GM19455 (cell line): ENCODE measurements around the gene RENBP.

ENCODE experiments used
- ATAC-seq: cut with Tn5 transposase; IDR thresholded peaks from one replicate; pipeline ENCODE4 v1.9.1; 2021; ENCODE audit not compliant: unreplicated experiment

The RENBP gene

DNA sequence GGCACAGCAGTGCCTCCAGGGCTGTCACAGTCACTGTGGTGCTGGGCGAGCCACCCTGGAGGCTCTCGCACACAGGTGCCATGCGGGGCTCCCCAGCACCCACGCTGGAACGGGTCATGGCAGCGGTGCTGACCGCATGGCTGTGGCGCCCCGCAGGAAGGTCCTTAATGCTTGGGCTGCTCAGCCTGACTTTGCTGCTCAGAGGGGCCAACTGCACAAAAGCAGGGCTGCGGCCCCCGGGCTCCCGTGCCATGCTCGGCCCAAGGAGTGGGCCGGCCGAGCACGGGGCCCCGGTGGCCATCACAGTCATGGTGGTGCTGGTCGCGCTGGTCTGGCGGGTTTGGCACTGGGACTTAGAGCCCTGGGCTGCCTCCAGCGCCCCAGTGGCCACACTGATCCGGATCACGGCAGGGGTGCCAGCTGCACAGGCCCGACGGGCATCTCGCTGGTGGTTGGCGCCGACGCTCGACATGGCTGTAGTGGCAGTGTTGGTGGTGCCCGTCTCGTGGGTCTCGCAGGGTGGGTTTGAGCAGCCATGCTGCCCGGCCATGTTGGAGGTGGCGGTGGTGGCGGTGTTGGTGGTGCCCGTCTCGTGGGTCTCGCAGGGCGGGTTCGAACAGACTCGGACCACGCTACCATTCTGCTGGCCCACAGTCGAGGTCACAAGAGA is 10.2 kb upstream of the RENBP start:
- no peak for ATAC-seq

DNA sequence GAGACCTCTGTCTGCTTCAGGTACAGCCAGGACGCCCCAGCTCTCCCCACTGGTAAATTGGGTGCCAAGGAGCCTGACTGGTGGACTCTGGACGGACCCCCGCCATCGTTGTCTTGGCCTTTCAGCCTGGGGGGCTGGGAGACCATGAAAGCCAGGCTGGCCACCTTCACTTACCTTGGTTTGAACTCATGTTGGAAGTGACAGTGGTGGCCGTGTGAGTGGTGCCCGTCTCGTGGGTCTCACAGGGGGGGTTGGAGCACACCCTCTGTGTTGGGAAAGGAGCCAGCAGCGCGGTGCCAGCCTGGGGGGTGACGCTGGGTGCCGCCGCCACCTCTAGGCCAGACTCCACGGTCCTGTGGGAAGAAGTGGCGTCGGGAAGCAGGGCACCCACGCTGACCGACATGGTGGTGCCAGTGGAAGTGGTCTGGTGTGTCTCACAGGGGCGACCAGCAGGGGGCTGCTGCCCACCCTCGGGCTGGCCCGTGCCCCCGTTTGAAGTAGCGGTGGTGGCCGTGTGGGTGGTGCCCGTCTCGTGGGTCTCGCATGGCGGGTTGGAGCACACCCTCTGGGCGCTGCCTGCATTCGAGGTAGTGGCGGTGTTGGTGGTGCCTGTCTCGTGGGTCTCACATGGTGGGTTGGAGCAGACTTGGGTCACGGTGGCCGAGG is 9.6 kb upstream of the RENBP start:
- ATAC-seq = no peak

DNA sequence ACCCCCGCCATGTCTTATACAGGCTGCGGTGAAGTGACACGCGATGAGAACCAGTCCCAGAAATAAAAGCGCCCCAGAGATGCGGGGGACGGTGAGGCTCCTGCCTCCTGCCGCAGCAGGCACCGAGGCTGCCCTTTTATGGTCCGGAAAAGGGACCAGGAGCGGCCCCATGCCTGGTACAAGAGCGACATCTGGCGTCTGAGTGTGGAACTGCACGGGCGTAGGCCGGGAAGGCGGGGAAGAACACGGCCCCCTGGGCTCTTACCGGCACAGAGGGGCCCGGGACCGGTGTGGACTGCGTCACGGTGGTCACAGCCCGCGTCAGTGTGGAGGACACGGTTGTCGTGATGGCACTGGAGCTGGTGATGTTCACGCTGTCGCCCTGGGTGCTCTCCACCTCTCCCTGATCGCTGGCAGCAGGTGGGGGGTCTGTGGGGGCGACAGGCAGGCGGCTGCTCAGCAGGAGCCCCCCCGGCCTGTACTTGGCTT is 8.9 kb upstream of the RENBP start:
- no peak for ATAC-seq

DNA sequence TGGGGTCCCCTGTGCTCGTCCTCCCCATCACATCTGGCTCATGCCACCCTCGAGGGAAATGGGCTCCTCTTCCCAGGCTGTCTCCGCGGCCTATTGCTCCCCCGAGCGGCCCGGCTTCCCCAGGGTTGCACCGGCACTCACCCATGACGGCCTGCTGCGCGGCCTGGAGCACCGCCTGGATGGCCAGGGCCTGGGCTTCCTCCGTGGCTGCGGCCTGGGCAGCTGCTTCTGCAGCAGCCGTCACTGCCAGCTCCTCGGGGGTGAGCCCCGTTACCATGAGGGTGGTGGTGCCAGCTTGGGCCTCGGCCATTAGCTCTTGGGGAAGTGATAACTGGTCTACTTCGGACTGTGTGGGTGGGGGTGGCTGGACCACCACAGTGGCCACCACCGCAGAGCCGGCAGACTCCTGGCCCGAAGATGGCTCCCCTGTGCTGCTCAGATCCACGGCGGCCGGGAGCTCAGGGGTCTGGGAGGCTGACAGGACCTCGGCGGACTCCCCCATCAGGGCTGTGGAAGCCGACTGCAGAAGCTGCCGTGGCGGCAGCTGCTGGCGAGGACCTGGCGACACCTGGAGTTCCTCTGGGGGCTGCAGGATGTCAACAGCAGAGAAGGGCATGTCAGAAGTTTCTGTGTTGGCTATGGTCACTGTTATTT is 8.1 kb upstream of the RENBP start:
- ATAC-seq = no peak

DNA sequence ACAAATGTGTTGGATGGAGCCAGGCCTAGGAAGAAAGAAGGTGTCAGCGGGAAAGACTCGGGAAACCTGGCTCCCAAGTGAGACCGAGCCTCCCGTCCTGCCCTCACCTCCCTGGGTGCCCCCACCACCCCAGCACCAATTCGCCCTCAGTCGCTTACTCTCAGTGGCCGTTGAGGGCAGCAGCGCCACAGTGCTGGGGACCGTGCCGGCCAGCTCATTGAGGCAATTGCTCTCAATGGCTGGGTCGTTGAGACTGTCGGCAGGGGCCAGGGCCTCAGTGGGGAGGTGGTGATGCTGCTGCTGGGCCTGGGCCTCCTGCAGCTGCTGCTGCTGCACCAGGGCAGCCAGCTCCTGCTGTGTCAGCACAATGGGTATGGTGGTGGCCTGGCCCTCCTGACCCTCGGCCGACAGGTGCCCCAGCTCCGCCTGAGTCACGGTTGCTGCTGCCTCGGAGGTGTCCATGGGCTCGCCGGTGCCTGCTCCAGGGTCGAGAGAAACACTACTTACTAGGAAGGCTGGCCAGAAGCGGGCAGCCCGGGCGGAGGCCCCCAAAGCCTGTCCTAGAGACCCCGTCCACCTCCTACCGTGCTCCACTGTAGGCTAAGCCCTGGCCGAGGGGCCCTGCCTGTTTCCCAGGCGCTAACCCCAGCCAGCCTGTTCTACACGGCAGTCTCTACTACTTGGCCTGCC is 7.4 kb upstream of the RENBP start:
- ATAC-seq = no peak

DNA sequence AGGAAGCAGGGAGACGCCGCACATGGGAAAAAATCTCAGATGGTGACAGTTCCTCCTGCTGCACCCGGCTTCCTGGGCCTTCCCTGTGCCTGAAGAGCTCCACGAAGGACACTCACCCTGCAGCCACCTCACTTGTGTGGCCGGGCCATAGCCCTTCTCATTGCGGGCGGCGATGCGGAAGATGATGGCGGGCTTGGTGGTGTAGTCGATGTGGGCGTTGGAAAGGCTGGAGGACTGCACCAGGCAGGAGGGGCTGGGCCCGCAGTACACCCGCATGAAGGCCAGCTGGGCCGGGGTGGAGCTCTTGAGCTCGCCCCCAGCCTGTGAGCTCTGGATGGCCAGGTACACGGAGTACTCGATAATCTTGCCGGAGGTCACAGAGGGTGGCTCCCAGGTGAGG is 5.7 kb upstream of the RENBP start:
- ATAC-seq = no peak

DNA sequence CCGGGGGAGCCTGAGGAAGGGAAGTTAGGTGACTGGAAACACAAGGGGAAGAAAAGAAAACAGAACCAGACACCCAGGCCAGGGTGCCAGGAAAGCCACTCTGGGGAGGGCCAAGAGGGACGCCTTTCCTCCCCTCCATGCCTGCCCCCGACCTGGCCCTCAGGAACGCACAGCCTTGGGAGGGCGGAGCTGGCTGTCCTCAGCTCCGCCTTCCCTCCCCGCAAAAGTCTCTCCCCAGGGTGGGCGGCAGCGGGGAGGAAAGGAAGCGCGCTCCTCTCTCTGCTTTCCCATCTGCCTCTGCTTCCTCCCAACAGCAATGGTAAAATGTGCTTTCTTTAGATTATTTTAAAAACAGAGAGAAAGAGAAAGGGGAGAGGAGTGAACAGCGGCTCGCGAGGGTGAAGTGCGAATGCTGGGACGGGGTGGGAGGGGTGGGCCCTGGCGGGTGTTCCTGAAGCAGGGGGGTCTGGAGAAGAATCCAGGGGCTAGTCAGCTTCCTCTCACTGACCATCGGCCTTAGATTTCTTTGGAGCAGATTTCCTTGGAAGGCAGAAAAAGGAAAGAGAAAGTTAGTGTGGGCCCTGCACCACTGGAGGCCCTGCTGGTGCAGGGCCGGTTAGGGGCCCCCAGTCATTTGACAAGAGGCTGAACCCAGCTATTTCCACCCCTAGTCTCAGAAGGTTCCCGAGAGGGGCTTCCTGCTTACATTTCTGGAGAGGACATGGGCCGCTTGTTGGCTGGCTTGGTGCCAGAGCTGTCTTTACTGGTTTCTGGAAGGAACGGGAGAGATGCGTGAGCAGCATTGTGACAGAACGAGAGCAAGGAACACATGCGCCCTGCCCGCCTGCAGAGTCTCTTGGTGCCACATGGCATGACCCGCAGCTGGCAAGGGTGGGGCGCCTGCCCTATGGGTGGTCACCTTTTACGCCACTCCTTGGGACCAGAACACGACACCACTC is 4.7 kb upstream of the RENBP start:
- ATAC-seq = no peak

DNA sequence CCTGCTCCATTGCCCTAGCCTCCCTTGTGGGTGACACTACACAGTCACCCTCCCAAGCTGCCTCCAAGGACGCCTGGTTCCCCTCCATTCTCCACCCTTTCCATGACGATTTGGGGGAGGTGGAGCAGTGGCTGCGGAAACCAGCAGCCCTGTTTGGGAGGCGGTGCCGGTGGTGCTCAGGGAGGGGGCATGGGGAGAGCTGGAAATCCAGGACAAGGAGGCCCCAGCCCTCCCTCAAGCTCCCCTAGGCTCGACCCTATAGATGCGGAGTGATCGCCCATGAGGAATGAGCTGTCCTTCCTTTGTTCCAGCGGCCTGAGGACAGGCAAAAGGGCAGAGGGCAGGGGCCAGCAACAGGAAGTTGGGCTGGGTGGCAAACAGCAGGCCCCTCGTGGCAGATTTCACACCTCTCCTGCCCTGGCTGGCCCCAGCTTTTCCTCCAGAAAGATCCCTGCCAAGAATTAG is 3.6 kb upstream of the RENBP start:
- ATAC-seq = no peak

DNA sequence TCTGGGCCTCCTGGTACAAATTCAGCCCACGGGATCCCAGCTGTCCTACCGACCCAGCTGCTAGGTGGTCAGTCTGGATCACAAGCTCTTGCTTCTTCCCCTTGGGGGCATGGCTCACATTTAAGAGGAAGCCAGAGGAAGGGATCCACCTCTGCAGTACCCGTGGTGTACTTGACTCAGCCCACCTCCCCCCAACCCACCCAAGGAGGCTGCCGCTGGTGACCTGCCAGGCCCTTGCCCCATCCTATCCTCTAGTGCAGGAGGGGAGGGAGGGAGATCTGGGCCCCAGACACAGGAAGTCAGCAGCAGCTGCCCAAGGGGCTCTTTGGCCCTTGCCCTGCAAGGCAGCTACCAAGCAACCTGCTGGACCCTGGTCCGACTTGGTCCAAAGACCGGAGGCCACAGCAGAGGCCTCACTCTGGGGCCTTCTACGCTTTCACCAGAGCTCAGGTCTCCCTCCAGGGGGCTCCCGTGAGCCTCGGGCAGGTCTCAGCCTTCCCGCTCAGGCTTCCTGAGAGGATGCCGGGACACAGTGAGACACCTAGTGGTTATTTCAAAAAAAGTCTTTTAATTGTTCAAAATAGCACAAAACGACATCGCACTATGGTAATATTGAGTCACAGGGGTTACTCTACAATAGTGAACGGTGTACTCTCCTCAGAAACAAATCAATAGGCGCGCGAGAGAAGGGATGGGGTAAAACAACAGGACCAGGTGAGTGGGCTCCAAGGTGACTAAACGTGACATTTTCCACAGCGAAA is 2.7 kb upstream of the RENBP start:
- no peak for ATAC-seq

DNA sequence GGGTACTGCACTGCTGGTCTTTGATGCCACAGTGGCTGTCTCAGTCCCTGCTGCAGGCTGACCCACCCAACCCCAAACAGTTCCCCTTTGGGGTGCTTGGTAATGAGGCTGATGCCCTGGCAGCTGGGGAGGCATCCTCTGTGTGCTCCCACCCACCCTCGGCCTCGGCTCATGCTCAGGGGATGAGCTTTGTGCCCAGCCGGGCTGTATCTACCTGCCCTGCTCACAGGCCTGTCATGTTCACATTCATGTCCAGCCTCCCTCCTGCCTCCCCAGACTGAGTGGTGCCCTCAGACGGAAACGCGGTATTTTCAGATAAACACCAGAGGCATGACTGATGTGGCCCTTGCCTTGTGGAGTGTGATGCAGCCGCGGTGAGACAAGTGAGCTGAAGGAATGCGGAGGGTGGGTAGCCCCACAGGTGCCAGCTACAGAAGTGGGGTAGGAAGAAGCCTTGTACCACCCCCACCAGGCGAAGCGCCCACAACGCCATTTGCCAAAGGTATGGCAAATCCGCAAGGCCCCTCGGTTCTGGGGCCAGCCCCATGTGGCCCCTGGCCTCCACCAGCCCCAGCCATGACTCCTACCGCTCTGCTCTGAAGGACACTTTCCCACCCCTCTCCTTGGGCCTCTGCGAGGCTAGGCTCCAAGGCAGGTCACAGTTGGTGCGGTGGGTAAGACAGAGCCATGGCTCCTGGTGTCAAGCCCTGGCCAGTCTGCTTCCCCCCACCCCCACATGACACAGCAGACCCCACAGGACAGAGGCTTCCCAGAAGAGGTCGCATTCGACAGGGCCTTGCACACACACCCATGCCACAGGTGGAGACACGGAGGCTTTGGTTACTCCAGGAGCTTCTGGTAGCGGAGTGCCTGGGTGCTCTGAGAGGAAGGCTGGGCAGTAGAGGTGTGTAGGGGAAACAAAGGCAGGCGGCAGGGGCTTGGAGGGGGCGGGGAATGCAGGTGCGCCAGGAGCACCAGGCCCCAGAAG is 1.8 kb upstream of the RENBP start:
- ATAC-seq = no peak

DNA sequence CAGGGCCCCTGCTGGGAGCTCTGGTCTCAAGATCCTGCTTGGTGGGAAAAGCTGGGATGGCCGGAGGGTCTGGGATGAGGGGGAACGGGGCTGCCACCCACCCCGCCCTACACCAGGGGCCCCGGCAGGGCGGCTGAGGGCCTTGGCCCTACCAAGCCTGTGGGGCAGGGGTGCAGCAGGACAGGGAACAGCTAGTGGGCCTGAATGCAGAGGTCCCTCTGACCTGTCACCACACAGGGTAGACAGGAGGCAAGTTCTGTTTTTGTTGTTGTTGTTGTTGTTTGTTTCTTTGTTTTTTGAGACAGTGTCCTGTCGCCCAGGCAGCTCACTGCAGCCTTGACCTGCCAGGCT is 332 bp upstream of the RENBP start:
- ATAC-seq = no peak

DNA sequence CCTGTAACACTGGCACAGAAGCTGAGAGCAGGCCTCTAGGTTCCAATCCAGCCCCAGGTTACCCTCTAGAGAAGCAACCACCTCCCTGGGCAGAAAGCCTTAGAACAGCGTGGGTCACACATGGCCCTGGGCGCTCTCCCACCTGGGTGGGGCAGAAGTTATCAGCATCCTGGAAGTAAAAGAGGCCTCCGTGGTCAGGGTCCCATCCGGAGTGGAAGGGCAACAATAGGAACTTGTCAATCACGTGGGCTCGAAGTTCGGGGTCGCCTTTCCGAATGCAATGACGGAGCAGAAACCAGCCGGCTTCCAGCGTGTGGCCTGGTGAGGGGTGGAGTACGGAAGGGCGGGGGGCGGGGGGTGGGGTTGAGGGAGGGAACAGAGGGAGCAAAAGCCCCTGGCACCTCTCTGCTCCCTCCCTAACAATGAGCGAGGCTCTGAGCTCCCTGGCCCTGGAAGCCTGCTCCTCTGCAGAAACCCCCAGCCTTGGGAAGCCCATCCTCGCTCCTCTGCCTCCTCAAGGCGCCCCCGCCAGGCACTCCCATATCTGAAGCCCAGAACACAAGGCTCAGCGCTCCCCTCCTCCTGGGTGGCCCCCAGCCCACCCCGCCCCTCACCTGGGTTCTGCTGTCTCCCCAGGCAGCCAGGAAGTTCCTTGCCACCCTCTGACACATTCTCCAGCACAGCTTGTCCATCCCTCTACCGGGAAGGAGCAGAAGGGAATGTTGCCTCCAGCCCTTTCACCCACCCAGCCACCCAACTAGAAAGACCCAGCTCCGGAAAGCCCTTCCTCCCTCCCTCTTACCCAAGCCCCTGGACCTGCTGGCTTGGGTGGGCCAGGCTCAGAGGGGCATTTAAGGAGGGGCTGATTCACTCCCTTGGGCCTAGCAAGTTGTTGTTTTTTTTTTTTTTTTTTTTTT is 2.8 kb downstream of the RENBP start:
- no peak for ATAC-seq

DNA sequence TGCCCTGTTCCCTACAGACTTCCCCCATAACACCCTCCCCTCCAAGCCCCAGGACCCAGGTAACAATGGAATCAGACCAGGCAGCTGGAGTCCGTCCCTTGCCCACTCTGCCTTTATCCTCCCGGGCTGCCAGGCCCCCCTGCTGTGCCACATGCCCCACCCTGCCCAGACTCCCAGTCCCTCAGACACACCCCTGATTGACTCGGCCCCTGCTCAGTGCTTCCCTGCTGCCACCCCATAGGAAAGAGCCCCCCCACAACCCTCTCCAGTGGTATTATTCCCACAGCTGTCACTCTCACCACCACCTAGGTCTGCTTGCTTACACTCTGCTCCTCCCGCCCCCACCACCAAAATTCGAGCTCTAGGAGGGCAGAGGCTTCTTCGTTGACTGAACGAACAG is 4.9 kb downstream of the RENBP start:
- ATAC-seq = no peak

DNA sequence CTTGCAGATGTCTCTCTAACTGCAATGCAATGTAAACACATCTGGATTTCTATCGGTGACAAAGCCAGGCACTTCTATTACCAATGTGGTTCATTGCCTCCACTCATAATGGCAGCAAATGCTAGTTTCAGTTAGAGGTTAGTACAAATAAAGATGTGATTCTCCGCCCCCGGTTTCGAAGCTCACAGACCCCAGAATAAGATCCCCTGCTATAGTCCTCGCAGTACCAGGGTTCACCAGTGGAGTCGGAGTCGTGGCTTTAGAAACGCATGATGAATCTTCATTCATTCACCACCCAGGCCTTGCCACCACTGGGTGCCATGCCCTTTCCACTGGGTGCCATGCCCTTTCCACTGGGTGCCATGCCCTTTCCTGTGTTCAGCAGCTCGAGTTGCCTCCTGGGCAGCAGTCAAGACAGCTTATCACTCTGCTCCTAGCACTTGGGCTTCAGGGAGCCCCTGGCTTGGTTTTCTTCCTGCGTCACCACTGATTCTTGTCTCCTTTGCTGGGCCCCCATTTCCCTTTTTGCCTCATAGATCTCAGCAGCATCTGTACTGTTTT is 6.1 kb downstream of the RENBP start:
- no peak for ATAC-seq

DNA sequence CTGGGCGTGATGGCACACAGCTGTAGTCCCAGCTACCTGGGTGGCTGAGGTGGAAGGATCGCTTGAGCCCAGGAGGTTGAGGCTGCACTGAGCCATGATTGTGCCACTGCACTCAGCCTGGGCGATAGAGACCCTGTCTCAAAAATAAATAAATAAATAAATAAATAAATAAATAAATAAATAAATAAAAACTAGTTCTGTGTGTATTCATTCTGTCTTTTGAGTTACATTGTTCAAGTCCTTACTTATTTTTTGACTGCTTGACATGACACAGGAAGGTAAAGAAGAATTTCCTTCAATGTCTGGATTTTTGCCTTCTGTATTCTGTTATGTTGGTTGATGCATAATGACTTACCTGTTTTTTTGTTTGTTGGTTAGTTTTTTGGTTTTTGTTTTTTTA is 7.4 kb downstream of the RENBP start:
- no peak for ATAC-seq

DNA sequence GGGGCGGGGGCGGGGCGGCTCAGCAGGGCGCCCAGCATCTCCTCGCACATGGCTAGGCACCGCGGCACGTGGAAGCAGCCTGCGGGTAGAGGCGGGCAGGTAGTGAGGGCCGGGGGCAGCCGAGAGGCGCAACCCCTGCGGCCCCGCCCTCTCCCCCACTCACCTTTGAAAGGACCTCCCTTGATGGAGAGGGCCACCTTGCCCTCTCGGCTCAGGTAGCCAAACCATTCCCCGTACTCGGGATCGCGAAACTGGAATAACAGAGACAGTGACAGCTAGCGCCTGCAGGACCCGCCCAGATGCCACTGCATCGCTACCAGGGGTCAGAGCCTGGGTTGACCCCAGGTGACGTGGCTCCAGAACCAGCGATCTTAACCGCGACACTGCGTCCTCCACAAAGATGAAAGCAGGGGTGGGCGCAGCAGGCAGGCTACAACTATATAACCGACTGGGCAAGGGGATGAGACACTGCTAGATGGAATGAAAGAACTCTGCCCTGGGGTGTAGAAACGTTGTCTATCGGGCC is 9.1 kb downstream of the RENBP start:
- peak; percentile 37 for ATAC-seq

DNA sequence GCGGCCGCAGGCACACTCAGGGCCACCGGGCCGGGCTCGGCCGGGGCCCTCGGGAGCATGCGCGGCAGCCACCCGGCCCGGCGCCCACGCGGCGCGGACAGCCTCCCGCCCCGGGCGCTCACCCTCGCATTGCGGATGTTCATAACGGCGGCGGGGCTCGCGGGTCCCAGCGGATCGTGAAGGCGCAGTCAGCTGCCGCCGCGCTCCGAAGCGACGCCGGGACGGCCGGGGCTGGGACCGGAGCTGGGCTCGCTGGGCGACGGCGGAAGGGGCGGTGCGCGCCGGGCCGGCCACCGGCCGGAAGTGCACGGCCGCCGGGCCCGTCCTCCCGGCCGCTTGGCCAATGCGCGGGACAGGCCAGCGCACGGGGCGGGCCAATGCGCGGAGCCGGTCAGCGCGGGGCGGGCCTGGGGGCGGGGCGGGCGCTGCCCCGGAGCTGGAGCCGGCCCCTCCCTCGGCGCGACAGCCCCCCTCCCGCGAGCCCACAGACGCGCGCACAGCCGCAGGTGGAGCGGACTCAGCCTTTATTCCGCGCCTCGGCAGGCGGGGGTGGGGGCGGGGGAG is 9.6 kb downstream of the RENBP start, which contains the start of gene NAA10:
Gene NAA10, minus strand, starts transcription at position 276 of the 564 bp plus-strand sequence. Its CDS starts 133 bp downstream, at position 143.
- ATAC-seq = peak; percentile 68
